GM19468 (cell line): ENCODE measurements around the gene JMJD7.

Experiments
- ATAC-seq: cut with Tn5 transposase; IDR thresholded peaks from one replicate; pipeline ENCODE4 v1.9.1; 2021; ENCODE audit warnings: mild to moderate bottlenecking, moderate library complexity, moderate number of reproducible peaks; ENCODE audit not compliant: unreplicated experiment; ENCODE audit errors: extremely low read depth

JMJD7 gene

DNA sequence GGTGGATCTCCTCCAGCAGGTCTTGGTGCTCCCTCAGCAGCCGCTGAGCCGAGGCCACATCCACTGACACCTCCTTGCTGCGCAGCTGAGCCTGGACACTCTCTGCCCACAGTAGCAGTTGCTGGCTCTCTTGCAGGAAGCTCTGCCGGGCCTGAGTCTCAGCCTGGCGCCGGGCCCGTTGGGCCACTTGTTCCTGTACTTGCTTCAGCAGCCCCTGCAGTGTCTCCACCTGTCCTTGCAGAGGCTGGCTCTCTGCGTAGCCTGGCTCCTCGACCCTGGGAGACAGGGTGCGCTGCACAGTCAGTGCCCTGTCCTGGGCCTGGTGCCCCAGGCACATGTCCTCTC lies 50.4 kb downstream of the JMJD7 start:
- ATAC-seq: no peak

DNA sequence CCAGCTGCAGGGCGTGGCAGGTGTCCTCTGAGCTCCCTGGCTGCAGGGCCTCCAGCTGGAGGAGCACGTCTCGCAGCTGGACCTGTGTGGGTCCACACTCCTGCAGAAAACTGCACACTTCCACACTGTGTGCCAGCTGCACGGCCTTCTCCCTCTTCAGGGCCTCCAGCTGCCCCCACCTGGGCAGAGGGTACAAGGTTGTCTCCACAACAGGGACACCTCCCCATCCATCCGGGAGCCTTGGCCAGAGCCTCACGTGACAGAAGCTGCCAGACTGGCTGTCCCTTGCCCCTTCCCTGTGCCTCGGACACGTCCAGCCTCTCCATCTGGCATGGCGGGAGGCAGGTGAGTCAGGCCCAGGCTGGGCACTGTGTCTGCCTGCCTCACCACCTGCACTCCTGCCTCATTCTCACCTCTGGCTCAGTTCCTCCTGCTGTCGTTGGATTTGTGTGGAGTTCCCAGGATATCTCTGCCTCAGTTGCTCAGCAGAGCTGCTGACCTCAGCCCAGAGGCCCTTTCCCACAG lies 51.5 kb downstream of the JMJD7 start:
- ATAC-seq: no peak

DNA sequence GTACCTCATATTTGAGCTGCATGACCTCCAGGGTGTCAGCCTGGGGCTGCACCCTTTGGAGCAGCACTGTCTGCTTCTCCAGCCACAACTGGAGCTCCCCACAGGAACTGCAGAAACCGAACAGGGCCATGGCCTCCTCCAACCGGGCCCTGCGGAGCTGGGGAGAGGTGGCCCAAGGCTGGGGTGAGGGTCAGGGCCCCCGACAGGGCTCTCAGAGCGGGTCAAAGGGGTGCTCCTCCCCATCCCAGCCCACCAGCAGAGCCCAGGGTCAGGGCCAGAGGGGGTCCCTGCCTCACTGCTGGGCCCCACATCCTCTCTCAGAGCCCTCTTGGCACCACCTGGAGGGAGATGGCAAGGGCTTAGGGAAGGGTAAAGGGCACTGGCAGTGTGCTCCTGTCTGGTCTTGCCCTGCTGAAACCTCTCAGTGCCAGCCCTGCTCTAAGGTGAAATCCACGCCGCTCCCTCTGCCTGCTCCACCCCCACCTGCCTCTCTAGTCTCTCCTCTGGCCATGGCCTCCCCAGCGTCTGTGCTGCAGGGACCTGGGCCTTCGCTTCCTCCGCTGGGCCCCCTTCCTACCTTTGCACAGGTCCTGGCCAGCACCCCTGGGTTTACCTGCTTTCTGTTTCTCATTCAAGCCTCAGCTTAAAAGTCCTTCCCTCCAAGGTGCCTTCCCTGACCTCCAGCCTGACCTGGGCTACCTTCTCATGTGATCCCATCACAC lies 52.4 kb downstream of the JMJD7 start:
- no peak for ATAC-seq

DNA sequence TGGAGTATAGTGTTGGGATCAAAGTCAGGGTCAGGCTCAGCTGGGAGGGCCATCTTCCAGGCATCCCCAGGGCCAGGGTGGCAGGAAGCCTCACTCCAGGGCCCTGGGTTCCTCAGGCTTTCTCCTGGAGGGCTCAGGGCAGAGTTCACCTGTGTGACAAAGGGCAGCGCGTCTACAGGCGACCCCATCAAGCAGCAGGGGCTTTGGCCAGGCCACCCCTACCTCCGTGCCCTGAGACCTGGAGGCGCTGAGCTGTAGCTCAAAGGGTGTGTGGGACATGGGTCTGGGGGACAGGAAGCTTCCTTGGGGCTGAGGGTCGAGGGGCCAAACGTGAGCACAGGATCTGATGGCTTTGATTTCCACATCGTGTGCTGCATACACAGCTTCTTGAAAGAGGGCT lies 53.2 kb downstream of the JMJD7 start:
- no peak for ATAC-seq

DNA sequence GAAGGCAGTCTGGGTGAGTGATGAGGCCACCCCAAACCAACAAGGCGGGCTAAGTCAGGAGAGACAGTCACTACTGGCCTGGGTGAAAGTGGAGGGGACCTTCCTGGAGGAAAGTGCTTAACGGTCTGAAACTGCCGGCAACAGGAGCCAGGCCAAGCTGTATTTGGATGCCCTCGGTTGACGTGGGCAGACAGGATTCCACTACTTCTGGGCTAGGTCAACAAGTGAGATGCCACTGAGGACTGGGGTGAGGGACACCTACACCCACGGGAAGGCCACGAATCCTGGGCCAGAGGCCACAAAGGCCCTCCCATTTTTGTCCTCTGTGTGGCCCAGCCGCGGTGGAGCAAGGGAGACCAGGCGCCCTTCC lies 53.6 kb downstream of the JMJD7 start:
- no peak for ATAC-seq

DNA sequence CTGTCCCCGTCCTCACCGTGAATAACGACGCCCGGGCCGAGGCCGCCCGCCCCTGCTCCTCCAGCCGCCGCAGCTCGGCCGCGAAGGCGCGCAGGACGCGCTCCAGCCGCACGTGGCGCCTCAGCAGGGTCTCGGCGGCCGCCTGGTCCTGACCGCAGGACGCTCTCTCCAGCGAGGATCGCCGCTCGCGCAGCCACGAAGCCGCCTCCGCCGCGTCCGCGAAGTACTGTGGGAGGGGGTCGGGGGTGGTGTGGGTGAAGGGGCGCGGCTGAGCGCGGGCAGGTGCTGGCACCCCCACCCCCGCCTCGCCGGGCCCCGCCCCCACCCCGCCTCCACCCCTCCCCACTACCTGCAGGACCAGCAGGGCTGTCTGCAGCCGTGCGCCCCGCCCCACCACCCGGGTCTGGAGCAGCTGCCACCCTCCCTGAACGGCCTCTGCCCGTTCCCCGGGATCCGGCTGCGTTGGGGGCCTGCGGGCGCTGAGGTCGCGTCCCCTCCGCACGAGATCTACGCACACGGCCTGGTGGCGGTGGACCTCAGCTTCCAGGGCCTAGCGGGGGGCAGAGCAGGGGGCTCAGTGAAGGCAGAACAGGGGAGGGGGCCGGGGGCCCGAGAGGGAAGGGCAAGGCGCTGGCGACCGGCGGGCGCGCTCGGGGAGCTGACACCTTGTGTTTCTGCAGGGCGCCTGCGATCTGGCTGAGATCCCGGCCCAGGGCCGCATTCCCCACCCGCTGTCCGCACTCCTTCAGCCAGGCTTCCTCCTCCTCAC lies 54.2 kb downstream of the JMJD7 start:
- ATAC-seq: no peak

DNA sequence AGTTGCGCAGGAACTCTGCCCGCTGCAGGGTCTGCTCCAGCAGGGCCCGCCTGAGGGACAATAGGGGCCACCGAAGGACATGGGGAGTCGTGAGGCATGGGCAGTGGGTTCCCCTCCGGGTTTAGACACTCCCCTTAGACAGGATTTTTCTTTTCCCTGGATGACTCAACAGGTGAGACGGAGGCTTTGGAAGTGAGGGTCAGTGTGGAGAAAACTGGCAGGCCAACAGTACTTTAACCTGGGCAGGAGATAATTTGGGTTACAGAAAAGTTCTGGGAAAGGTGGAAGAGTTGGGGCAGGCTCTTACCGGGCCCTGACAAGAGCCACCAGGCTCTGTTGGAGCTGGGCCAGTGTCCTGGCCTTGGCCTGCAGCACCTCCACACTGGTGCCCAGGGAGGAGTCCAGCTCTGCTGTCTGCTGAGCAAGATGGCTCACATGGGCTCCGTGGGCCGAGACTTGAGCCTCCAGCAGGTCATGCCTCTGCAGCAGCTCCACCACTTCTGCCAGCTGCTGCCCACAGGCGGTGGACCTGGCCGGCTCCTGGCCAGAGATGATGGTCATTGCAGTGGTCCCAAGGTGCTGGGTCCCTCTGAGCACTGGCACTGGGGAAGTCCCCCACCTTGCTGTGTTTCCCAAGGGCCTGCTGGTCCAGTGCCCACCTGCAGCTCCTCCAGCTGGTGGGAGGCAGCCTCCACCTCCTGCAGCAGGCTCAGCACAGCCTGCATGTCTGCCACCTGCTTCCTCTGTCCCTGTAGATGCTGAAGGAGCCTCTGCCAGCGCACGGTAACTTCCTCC lies 55.0 kb downstream of the JMJD7 start:
- no peak for ATAC-seq

DNA sequence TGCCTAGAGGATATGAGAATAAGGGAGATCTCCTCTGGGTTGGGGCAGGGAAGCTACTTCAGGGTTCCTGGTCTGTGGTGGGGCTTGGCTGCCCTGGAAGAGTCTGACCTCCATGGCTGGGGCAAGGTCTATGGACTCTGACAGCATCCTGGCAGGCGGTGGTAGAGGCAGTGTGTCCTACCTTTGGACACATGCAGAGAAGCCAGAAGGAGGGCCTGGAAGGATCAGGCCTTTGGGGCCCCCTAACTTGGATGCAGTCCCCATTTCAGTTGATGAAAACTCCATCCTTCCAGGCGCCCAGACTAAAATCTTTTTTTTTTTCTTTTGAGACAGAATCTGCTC lies 55.6 kb downstream of the JMJD7 start:
- no peak for ATAC-seq

DNA sequence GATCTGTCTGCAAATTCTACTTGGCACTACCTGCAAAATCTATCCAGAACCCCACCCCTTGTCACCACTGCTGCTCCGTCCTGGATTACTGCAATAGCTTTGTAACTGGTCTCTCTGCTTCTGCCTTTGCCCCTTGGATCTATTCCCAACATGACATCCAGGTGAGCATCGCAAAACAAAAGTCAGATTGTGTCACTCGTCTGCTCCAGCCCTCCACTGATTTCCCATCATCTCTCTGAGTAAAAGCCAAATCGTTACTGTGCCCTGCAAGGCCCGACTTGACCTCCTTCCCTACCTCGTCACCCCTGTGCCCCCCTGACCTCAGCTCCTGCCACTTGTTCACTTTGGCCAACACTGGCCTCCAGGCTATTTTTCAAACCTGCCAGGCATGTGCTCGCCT lies 56.6 kb downstream of the JMJD7 start:
- ATAC-seq: no peak

DNA sequence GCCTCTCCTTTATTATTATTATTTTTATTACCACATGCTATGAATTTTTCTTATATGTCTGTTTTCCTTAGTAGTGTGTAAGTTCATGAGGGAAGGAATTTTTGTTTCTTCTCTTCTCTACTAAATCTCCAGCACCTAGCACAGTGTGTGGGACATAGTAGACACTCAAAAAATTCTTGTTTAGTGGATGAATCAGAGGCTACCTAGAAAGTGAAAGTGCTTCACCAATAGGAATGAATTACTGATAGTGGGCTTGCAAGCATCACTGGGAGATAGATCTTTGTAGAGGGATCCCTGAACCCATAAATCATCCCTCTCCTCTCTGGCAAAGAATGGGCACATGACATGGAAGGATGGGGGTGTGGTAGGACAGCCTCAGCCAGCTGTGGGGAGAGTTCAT lies 57.4 kb downstream of the JMJD7 start:
- ATAC-seq: no peak

DNA sequence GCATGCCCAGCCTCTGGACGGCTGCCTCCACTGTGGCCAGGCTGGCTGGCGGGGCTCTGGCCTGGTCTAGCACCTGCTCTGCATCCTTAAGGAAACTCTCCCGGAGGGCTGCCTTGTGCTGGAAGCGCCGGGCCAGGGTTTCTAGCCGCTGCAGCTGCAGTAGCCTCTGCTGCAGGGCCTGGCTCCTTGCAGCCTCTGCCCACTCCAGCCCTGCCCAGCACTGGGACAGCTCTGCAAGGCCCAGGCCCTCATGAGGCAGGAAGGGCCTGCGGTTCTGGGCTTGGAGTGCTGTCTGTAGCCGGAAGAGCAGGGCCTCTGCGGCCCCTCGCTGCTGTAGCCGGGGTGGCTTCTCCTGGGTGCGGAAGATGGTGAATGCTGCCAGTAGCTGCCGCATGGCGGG lies 57.9 kb downstream of the JMJD7 start:
- ATAC-seq: no peak

DNA sequence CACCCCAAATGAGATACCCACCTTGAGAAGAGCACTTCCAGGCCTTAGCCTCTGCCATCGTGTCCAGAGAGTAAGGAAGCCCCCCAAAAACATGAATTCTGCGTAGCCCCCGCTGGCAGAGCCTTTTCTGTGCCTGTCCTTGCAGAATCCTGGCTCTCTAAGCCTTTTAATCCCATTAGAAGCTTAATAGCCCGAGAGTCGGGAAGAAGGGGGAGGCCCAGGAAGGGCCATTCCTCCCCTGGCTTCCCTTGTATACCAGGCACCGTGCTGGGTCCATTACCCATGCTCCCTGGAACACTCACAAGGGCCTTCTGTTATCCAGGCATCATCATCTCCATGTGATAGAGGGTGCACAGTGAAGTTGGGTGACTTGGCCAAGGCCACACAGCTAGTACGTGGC lies 58.8 kb downstream of the JMJD7 start:
- no peak for ATAC-seq

DNA sequence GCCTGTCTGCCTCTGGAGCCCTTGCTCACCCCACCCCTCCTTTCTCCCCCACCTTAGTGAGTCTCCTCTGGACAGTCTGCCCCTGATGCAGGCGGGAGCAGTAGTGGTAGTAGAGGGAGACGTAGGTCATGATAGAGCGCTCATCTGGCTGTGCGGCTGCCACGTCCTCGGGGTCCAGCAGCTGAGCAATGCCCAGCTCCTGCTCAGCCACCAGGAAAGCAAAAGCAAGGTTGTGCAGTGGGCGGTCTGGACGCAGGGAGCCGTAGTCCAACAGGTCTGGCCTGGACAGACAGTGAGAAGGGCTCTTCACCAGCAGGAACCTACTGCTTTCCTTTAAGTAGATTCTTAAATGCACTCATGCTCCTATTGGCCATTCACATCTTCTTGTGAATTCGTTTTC lies 59.3 kb downstream of the JMJD7 start:
- no peak for ATAC-seq
